Trophoblast cell (in vitro differentiated cells and primary cell): ENCODE data around the gene LPCAT1.
A peak's percentile ranks its signal among the peaks of the same experiment; 100 is the strongest.

Source experiments
- DNase-seq, 2 donors: peaks; one replicate each; pipeline ENCODE4 v3.0.0-alpha.2; 2016
- H2AFZ ChIP-seq: 2 replicates; pipeline ENCODE4 v1.6.1; 2013; ENCODE audit warnings: low read length, moderate library complexity, mild to moderate bottlenecking; ENCODE audit not compliant: insufficient read depth, poor library complexity
- H2AK5ac ChIP-seq: 2 replicates; pipeline ENCODE4 v1.6.1; 2013; ENCODE audit warnings: mild to moderate bottlenecking, low read length
- H2BK120ac ChIP-seq: 2 replicates; pipeline ENCODE4 v1.6.1; 2013; ENCODE audit warnings: low read length, mild to moderate bottlenecking, moderate library complexity; ENCODE audit not compliant: insufficient read depth, poor library complexity
- H2BK12ac ChIP-seq: 2 replicates; pipeline ENCODE4 v1.6.1; 2013; ENCODE audit warnings: mild to moderate bottlenecking, low read length, moderate library complexity
- H2BK5ac ChIP-seq: 2 replicates; pipeline ENCODE4 v1.6.1; 2013; ENCODE audit warnings: low read length, low read depth, moderate library complexity, mild to moderate bottlenecking; ENCODE audit not compliant: poor library complexity
- H3K14ac ChIP-seq: 2 replicates; pipeline ENCODE4 v1.6.1; 2013; ENCODE audit warnings: mild to moderate bottlenecking, low read length
- H3K18ac ChIP-seq: 2 replicates; pipeline ENCODE4 v1.6.1; 2013; ENCODE audit warnings: mild to moderate bottlenecking, low read length
- H3K23ac ChIP-seq: 2 replicates; pipeline ENCODE4 v1.6.1; 2013; ENCODE audit warnings: low read length
- H3K27ac ChIP-seq: 2 replicates; pipeline ENCODE4 v1.5.1; 2013; ENCODE audit warnings: low read depth, mild to moderate bottlenecking, inconsistent platforms, low read length, moderate library complexity
- H3K27me3 ChIP-seq: 2 replicates; pipeline ENCODE4 v1.6.1; 2013; ENCODE audit warnings: inconsistent platforms, mild to moderate bottlenecking, low read length, moderate library complexity; ENCODE audit not compliant: insufficient read depth
- H3K36me3 ChIP-seq, 2 experiments: 1 replicate in 1 of 2; 2 replicates in 1 of 2; pipeline ENCODE4 v1.6.1; 2013; ENCODE audit warnings: low read length in 2 of 2, mild to moderate bottlenecking in 2 of 2, moderate library complexity in 1 of 2; ENCODE audit not compliant: insufficient read depth in 2 of 2, control insufficient read depth in 1 of 2
- H3K4ac ChIP-seq: 2 replicates; pipeline ENCODE4 v1.6.1; 2013; ENCODE audit warnings: low read depth, mild to moderate bottlenecking, low read length, moderate library complexity
- H3K4me1 ChIP-seq, 2 experiments: 1 replicate in 1 of 2; 2 replicates in 1 of 2; pipeline ENCODE4 v1.6.1; 2013; ENCODE audit warnings: low read length in 2 of 2, mild to moderate bottlenecking in 2 of 2, moderate library complexity in 1 of 2; ENCODE audit not compliant: insufficient read depth in 2 of 2, control insufficient read depth in 1 of 2
- H3K4me2 ChIP-seq: 2 replicates; pipeline ENCODE4 v1.6.1; 2013; ENCODE audit warnings: inconsistent platforms, mild to moderate bottlenecking, low read length, moderate library complexity
- H3K4me3 ChIP-seq: 2 replicates; pipeline ENCODE4 v1.5.1; 2013; ENCODE audit warnings: mild to moderate bottlenecking, low read depth, low read length, inconsistent platforms
- H3K79me1 ChIP-seq: one replicate; pipeline ENCODE4 v1.6.1; 2013; ENCODE audit warnings: low read length
- H3K79me2 ChIP-seq: 2 replicates; pipeline ENCODE4 v1.6.1; 2013; ENCODE audit warnings: low read length, mild to moderate bottlenecking; ENCODE audit not compliant: control insufficient read depth, insufficient read depth, poor library complexity
- H3K9ac ChIP-seq: 2 replicates; pipeline ENCODE4 v1.6.1; 2013; ENCODE audit warnings: mild to moderate bottlenecking, low read length
- H3K9me3 ChIP-seq: 2 replicates; pipeline ENCODE4 v1.6.1; 2013; ENCODE audit warnings: low read depth, mild to moderate bottlenecking, control low read depth, inconsistent platforms, low read length; ENCODE audit not compliant: insufficient read depth
- H4K12ac ChIP-seq: 2 replicates; pipeline ENCODE4 v1.6.1; 2013; ENCODE audit warnings: low read depth, mild to moderate bottlenecking, low read length, moderate library complexity
- H4K8ac ChIP-seq: 2 replicates; pipeline ENCODE4 v1.6.1; 2013; ENCODE audit warnings: low read depth, mild to moderate bottlenecking, low read length, moderate library complexity
- H4K91ac ChIP-seq: one replicate; pipeline ENCODE4 v1.6.1; 2013; ENCODE audit warnings: low read depth, mild to moderate bottlenecking, low read length, moderate library complexity
- WGBS: extraction: QIAGEN DNeasy Blood & Tissue Kit; methylation state at CpG from one replicate; pipeline ENCODE4 v1.1.7; 2013; ENCODE audit warnings: missing lambda C conversion rate; ENCODE audit not compliant: insufficient read length, insufficient coverage; ENCODE audit errors: extremely low coverage; 5-methylcytosine and 5-hydroxymethylcytosine counted together

LPCAT1 gene

DNA sequence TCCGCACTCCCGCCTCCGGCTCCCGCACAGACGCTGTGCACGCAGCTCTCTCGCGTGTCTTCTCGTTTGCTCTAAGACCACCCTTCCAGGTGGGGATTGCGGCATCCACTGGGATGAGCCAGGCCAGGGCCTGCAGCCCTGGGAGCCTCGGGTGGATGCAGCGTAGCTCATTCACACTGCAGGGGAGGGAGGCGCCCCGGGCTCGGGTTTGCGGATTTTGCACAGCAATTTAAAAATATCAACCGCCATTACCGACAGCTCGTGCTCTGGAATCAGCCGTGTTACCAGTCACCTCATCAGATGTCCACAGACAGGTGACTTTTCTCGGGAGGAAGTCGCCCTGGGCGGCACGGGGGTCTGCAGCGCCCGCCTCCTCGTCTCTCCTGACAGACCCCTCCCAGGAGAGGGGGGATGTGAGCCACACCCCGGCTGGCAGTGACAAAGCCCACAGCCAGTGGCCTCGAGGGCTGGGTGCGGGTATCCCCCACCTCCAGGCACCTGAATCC lies 57.7 kb downstream of the LPCAT1 start:
- DNase-seq, result no peak
- Histone ChIP-seq H2AK5ac (no peak overlapping the region), H4K8ac (no peak overlapping the region), H3K4ac (no peak overlapping the region), H2BK120ac (no peak overlapping the region), H2BK12ac (no peak overlapping the region), H3K27ac (no peak overlapping the region), H3K4me1 (no peaks in the 10 kb centered on the region), H2AFZ (no peak overlapping the region), H3K4me2 (no peak overlapping the region), H2BK5ac (no peak overlapping the region), H3K14ac (no peak overlapping the region), H3K9ac (no peak overlapping the region), H3K18ac (no peak overlapping the region), H3K9me3 (peaks cover 16% of the 10 kb centered on the region), H3K23ac (no peak overlapping the region), H3K36me3 (peaks cover 89 to 90% of the 10 kb centered on the region in 2 experiments), H4K91ac (no peak overlapping the region), H3K79me2 (no peaks in the 10 kb centered on the region), H3K4me3 (no peak overlapping the region), H3K79me1 (no peaks in the 10 kb centered on the region), H4K12ac (no peak overlapping the region), H3K27me3 (no peaks in the 10 kb centered on the region)
- no CpG with 5 or more reads among the region's 30 CpGs for WGBS

DNA sequence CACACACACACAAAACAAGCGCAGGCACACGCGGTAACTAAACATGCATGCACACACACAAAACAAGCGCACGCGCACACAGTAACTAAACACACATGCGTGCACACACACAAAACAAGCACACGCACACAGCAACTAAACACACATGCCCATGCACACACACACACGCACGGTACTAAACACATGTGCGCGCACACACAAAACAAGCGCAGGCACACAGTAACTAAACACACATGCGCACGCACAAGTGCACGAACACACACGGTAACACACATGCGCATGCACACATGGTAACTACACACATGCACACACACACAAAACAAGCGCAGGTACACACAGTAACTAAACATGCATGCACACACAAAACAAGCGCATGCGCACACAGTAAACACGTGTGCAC lies 58.6 kb downstream of the LPCAT1 start:
- Histone ChIP-seq H2BK5ac (no peak overlapping the region), H3K4me2 (no peak overlapping the region), H4K12ac (no peak overlapping the region), H3K36me3 (peaks cover 85 to 90% of the 10 kb centered on the region in 2 experiments), H3K4ac (no peak overlapping the region), H3K4me3 (peak overlapping the region; percentile 6), H2BK12ac (no peak overlapping the region), H3K27ac (no peak overlapping the region), H3K14ac (no peak overlapping the region), H3K27me3 (no peaks in the 10 kb centered on the region), H2AFZ (no peak overlapping the region), H2AK5ac (no peak overlapping the region), H3K9ac (no peak overlapping the region), H4K91ac (no peak overlapping the region), H4K8ac (no peak overlapping the region), H3K18ac (no peak overlapping the region), H2BK120ac (no peak overlapping the region), H3K79me1 (no peaks in the 10 kb centered on the region), H3K79me2 (no peaks in the 10 kb centered on the region), H3K4me1 (no peaks in the 10 kb centered on the region), H3K9me3 (peaks cover 16% of the 10 kb centered on the region), H3K23ac (no peak overlapping the region)
- DNase-seq, result no peak
- no CpG with 5 or more reads among the region's 22 CpGs for whole genome bisulfite sequencing

DNA sequence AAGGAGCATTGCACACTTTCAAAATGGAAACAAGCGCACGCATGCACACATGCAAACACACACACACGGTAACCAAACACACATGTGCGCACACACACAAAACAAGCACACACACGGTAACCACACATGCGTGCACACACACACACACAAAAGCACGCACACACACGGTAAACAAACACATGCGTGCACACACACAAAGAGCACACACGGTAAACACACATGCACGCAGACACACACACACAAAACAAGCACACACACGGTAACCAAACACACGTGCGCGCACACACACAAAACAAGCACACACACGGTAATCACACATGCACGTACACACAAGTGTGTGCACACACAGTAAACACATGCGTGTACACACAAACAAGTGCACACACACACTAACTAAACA lies 59.2 kb downstream of the LPCAT1 start:
- Histone ChIP-seq H2BK12ac (no peak overlapping the region), H2AFZ (no peak overlapping the region), H4K91ac (no peak overlapping the region), H3K23ac (no peak overlapping the region), H4K12ac (no peak overlapping the region), H3K79me2 (no peaks in the 10 kb centered on the region), H2AK5ac (no peak overlapping the region), H3K4me3 (no peak overlapping the region), H2BK120ac (no peak overlapping the region), H3K36me3 (peaks cover 83 to 91% of the 10 kb centered on the region in 2 experiments), H3K27me3 (no peaks in the 10 kb centered on the region), H3K4me2 (no peak overlapping the region), H2BK5ac (no peak overlapping the region), H3K4ac (no peak overlapping the region), H3K9me3 (peaks cover 18% of the 10 kb centered on the region), H3K27ac (no peak overlapping the region), H3K4me1 (no peaks in the 10 kb centered on the region), H3K14ac (no peak overlapping the region), H3K18ac (no peak overlapping the region), H3K79me1 (no peaks in the 10 kb centered on the region), H4K8ac (no peak overlapping the region), H3K9ac (no peak overlapping the region)
- no peak for DNase-seq
- WGBS, result no CpG with 5 or more reads among the region's 18 CpGs

DNA sequence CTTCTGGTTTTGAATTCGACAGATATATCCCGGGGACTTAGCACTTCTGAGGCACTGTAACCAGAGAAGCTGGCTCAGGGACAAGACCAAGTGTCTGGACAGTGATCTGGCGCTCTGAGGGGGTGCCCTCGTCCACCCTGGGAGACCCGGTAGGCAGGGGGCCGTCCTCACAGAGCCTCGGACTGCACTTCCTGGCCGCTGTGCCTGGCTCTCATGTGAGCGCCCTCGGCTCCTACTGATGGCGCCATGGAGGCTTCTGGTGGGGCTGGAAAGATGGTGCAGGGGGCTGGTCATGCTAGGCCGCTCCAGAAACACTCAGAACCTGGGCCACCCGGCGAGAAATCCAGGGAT lies 59.7 kb downstream of the LPCAT1 start:
- no peak for DNase-seq
- no CpG with 5 or more reads among the region's 14 CpGs for WGBS

More for the DNA sequence above, 59.7 kb downstream of the LPCAT1 start:
- no peaks in the 10 kb centered on the region for H3K79me2 ChIP-seq
- no peak overlapping the region for H3K4me2 ChIP-seq
- H4K91ac ChIP-seq, result no peak overlapping the region
- H3K23ac ChIP-seq, result no peak overlapping the region
- H4K12ac ChIP-seq, result no peak overlapping the region
- H2BK120ac ChIP-seq, result no peak overlapping the region
- H3K79me1 ChIP-seq, result no peaks in the 10 kb centered on the region
- no peak overlapping the region for H4K8ac ChIP-seq
- H3K27ac ChIP-seq, result no peak overlapping the region
- no peak overlapping the region for H3K9ac ChIP-seq
- no peaks in the 10 kb centered on the region for H3K4me1 ChIP-seq
- peaks cover 85 to 94% of the 10 kb centered on the region in 2 experiments for H3K36me3 ChIP-seq
- H3K14ac ChIP-seq, result no peak overlapping the region
- H2BK12ac ChIP-seq, result no peak overlapping the region
- no peak overlapping the region for H3K4me3 ChIP-seq
- H3K18ac ChIP-seq, result no peak overlapping the region
- no peak overlapping the region for H2AK5ac ChIP-seq
- no peaks in the 10 kb centered on the region for H3K27me3 ChIP-seq
- H2BK5ac ChIP-seq, result no peak overlapping the region
- H2AFZ ChIP-seq, result no peak overlapping the region
- no peak overlapping the region for H3K4ac ChIP-seq
- peaks cover 22% of the 10 kb centered on the region for H3K9me3 ChIP-seq
